Germinal center (tissue), 1 donor: ENCODE data around the gene TELO2.
"Not testable (repeated sequence)": the region's sequence is repeated elsewhere in the genome, so short reads cannot be mapped to it uniquely, and the experiment has no call there.

Experiments used
- DNase-seq: peaks from one replicate; pipeline ENCODE4 v3.0.0; 2012; ENCODE audit warnings: mixed read lengths, low spot score

Gene TELO2

DNA sequence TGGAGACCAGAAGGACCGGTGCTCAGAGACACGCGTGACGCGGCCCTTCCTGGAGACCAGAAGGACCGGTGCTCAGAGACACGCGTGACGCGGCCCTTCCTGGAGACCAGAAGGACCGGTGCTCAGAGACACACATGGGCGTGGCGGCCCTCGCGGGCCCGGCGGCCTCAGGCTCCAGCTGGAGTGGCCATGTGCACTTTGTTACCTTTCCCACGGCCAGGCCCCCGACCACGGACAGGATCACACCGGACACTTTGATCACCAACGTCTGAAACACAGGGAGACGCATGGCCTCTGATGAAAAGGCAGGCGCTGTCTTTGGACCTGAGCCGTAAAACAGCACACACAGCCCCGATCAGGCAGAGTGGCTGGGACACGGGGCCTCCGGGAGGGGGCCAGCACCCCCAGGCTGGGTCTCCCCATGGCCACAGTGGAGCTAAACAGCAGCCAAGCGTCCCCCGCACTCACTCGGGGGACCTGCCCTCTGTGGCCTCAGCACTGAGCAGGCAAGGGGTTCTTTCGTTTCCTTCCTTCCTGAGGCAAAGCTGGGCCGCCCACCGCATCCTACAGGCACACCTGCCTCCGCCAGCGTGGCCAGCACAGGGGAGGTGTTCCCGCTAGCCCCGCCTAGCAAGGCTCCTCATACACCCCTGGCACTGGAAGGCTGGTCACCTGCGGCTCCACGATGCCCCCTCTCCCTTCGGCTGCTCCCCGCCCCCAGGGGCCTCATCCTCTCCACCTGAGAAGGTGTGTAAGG lies 35.5 kb upstream of the TELO2 start:
- DNase-seq = no peak

DNA sequence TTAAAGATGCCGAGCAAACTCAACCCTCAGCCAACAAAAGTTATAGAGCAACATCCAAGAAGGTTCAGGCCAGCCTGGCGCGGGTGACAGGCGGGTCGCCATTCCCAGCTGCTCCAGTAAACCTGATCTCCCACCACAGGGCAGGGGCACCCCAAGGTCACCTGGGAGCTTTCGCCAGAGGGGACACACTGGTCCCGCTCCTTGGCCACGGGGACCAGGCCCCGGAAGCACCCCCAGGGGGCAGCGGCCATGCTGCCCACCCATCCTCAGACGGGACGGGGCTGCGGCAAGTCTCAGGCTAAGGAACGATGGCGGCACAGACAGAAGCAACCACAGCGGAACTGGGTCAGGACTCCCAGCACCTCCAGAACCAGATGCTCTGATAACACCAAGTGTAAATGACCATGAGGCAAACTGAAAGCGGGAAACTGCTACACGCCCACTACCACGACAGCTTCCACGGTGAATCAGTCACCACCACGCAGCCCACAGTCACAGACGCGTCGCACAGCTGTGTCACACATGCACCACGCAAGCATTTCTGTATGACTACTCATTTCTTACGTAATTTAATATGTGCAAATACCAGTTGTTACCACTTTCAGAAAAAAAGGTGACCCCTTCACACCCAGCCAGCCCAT lies 34.7 kb upstream of the TELO2 start:
- no peak for DNase-seq

DNA sequence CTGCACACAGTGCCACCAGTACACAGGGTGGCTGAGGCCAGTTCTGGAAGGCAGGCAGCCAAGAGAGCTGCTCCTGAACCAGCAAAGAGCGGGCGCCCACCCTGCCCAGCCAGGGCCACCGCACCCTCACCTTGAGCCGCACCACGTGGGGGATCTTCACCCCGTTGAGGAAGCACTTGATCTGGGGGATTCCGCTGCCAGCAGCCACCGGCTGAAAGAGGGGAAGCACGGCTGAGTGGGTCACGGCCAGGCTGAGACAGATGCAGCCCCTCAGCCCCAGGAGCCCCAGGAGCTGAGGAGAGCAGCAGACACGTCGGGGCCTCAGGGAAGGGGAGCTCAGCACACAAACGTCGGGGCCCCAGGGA lies 34.2 kb upstream of the TELO2 start:
- DNase-seq = peak; percentile 77

DNA sequence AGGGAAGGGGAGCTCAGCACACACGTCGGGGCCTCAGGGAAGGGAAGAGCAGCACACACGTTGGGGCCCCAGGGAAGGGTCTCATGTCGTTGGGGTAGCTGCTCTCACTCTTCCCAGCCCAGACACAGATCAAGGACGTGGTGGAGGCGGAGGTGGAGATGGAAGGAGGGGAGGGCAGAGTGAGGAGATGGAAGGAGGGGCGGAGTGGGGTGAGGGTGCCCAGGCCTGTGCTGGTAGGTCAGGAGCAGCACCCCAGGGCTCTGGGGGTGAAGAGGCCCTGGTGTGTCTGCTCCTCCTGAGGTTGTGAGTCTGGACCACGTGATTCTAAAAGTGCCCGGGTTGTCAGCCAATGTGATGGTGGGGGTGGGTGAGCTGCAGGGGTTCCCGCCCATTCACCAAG lies 33.2 kb upstream of the TELO2 start:
- no peak for DNase-seq

DNA sequence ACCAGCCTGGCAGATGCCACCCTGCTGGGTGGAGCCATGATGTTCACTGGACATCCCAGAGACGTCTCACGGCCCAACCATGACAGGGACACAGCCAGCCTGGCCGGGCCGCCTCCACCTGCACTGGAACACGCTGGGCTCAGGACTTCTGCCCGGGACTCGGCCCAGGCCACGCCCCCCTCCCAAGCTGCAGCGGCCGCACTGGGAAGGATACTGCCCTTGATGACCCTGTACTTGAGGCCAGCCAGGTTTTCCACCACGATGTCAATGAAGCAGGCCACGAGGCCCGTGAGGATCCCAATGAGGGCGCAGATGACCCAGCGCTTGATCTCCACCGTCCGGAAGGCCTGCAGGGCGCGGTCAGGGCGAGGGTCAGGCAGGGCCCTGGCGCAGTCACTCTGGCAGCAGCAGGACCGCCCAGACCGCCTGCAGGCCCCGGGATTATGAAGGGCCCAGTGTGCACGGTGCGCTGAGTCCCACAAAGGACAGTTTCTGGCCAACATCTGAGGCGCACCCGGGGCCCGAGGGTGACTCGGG lies 32.5 kb upstream of the TELO2 start:
- DNase-seq = no peak

DNA sequence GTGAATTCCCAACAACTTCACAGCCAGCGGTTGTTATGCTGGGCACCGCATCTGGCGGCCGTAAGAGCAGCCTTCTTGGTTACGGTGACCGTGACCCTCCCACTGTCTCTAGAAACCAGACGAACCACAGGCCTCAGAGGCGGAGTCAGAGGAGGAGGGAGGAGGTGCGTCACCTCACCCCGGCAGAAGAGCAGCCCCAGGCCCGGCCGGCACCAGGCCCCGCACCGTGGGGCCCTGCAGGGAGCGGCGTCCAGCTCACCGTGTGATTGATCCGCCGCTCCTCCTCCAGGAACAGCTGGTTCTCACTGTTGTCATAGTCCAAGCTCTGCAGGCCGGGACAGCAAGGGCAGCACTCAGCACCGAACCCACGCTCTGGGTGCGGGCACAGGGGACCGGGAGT lies 32.0 kb upstream of the TELO2 start:
- DNase-seq = no peak

DNA sequence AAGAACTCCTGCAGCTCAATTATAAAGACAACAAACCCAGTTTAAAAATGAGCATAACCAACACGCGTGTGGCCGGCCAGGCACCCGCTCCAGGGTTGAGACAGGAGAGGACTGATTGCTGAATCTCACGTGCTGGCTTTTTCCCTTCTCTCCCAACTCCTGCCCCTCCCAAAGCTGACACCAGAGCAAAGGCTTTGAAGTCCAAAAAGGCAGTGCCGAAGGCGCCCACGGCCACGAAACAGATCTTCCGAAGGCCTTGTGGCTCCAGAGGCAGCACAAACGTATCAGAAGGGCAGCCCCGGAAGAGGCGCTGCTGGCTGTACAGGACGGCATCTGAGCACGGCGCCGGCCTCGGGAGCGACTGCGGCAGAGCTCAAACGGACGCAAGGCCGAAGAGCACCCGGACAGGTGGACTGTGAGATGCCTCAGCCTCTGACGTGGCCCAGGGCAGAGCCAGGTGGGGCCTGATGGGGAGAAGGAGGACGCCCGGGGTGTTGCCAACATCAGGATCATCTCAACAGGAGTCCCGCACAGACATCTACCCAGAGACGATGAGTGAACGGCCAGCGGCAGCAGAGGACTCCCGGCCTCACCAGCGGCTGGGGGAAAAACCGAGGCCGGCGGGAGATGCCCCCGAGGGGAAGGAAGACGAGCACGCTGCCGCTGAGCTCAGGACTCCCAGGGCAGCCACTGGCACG lies 28.8 kb upstream of the TELO2 start:
- no peak for DNase-seq

DNA sequence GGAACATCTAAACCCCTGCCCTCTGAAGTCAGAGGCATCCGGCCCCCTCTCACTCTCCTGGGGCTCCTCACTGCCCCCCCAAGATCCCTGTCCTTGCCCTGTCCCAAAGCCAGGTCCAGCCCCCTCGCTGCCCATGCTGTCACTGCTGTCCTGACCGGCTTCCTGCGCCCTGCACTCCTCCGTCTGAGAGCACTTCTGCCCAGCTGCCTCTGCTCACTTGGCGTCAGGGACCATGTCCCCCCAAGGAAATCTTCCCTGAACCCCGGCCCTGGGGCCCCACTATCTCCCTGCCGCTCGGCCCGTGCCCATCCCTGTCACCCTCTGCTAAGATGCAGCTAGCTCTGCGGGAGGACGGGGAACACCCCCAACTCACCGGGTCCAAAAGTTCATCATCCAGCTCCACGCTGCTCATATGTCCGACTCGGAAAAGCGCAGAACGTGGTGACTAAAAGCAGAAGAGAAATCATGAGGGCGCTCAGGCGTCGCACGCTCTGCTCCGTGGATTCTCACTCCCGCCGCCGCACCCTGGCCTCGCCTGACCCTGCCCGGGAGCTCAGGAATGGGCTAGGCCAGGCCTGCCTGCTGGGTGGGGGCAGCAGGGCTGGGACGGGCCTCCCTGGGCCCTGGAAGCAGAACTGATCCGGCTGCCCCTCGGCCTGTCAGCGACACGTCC lies 28.1 kb upstream of the TELO2 start:
- no peak for DNase-seq

DNA sequence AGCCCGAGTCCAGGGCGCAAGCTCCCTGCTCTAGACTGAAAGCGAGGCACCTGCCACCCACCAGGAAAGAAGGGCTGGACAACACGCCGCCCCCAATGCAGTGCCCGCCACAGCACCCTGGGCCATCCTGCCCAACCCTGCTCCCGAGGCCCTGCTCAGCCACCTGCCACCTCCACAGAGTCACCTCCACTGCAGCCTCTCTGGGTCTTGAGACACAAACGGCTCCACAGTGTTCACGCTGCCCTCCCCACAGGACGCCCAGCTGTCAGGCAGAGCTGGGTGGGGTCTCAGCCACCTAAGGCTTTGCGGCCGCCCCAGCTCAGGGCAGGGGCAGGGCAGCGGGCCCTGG lies 27.6 kb upstream of the TELO2 start:
- no peak for DNase-seq

DNA sequence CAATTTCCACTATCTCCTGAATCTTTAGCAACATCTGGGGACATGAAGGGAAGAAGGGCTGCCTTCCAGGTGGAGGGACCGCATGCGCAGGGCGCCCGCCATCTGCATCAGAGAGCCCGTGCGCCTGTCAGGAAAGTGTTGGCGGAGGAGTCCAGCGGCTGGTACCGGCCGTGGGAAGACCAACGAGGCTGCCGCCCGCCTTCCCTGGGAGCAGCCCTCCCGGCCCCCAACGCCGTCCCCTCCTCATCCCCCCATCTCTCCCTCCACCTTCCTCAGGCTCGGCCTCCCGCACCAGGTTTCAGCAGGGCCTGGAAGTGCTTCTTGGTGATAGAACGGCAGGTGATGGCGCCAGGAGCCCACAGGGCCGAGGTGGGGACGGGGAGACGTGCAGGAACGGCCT lies 27.1 kb upstream of the TELO2 start:
- DNase-seq = no peak

DNA sequence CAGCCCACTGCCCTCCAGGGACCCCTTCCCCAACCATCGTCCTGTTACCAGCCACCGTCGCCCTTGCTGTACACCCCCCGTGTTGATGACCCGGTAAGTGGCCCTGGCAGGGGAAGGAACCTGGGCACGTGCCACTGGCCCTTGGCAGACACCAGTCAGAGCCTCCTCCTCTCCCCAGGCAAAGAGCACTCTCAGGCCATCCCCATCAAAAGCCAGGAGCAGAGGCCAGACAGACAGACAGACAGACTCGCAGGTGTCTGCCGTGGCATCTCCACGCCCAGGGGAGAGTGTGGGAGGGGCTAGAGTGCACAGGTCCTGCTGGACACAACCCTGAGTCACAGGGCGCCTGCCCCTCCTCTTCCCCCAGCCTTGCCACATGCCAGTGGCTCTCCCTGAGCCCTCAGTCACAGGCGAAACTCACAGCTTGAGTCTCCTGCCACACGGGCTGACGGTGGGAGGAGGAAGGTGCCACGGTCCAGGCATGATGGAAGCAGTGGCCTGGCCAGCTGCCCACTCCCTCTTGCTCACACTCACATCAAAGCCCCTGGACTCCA lies 26.1 kb upstream of the TELO2 start:
- no peak for DNase-seq

DNA sequence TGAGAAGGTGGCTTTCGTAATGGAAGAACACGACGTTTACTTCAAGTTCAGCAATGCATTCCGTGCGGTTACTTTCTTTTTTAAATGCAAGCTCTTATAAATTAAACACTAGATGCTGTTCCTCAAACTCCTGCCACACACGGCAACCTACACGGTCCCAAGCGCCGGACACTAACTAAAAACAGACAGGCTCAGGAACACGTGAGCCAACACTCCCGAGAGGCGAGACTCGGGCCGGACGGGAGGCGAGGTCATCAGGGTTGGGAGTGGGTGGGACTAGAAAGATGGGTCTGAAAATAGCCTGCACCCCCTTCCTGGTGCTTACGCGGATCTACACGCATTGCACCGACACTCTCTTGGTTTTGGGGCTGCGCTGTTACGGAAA lies 24.7 kb upstream of the TELO2 start:
- no peak for DNase-seq

DNA sequence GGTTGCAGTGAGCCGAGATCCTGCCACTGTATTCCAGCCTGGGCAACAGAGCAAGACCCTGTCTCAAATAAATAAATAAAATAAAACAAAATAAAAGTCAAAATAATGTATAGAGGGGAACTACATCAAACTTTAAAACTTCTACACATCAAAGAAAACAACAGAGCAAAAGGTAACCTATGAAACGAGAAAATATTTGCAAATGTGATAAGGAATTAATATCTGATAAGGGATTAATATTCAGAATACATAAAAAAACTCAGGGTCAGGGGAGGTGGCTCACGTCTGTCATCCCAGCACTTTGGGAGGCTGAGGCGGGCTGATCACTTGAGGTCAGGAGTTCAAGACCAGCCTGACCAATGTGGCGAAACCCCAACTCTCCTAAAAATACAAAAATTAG lies 24.0 kb upstream of the TELO2 start:
- DNase-seq = not testable (repeated sequence)

DNA sequence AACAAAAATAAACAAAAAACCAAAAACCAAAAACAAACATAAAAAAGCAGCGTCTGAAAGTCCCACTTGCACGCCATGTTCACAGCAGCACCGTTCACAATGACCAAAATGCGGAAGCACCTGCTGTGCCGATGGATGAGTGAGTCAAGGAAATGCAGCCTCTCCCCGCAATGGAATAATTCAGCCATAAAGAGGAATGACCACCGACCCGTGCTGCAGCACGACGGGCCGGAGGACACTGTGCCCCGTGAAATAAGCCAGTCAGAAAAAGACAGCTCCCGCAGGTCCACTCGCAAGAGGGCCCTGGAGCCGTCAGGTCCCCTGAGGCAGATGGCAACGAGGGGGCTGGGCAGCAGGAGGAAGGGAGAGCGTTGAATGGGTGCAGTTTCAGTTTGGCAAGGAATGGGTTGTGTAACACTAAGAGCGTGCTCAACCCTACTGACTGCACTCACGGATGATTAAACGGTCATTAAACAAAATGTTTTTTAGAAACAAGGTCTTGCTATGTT lies 23.4 kb upstream of the TELO2 start:
- no peak for DNase-seq

DNA sequence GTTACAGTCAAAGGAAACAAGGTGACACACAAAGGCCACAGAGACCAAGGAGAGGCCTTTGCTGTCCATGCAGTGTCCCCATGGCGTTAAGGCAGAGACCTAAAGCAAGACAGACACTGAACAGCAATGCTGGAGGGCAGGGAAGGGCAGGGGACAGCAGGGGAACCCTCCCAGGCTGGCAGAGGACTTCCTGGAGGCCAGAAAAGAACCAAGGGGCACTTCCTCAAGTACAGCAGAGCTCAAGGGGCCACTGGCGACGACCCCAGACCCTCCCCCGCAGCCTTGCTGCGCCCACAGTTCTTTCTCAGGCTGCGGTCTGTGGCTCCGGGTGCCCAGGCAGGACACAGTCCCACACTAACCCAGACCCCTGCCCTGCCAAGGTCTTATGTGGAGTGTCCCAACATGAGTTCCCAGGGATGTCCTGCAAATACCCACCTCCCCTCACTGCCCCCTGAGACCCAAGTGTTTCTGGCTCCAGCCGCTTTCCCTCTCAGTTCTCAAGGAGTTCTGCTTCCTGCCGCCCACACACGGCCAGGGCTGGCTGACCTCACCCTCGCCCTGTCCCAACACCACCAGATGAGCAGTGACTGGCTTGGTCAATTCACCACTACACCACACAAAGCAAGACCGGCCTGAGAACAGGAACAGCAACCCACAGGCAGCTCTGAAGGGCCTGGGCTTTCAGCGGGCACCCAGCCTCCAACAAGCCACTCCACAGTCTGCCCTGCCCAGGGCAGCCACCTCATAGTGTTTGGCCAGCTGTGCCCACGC lies 22.5 kb upstream of the TELO2 start:
- no peak for DNase-seq

DNA sequence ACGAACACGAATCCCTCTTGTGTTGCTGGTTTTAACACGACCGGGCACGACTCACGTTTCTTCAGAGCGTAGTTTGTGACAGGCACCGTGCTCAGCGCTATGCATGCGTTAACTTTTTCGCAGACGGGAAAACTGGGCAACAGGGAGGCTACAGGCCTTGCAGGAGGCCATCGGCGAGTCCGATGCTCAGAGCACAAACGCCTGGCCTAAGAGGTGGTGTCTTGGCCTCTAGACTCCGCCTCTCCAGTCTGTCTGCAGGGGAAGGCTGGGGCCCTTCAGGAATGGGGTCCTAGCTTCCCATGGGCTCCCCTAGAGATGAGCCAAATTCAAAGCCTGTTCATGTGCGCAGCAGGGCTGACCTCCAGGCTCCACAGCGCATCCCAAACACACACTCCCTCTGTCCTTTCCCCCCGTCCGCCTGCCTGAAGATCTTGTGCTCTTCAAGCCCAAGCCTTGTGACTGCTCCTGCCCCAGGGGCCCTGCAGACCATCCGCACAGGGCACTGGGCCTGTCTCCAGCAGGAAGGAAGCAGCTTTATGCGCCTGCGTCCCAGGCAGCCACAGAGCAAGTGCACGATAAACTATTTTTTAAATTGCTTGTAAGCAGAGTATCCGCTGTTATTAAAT lies 21.5 kb upstream of the TELO2 start:
- DNase-seq = no peak

DNA sequence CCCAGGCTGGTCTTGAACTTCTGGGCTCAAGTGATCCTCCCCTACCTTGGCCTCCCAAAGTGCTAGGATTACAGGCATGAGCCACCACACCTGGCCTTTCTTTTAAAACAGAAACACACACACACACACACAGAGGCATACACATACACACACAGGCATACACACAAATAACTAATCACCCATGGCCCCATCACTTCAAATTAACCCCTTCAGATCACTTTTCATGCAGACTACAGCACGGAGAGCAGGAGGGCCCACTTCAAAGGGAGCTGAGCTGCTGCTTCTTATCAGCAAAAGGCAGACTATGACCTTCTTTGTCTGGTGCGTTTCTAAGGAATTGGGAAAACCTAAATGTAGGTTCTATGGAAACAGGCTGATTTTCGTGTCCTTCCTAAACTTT lies 20.2 kb upstream of the TELO2 start:
- DNase-seq = no peak

DNA sequence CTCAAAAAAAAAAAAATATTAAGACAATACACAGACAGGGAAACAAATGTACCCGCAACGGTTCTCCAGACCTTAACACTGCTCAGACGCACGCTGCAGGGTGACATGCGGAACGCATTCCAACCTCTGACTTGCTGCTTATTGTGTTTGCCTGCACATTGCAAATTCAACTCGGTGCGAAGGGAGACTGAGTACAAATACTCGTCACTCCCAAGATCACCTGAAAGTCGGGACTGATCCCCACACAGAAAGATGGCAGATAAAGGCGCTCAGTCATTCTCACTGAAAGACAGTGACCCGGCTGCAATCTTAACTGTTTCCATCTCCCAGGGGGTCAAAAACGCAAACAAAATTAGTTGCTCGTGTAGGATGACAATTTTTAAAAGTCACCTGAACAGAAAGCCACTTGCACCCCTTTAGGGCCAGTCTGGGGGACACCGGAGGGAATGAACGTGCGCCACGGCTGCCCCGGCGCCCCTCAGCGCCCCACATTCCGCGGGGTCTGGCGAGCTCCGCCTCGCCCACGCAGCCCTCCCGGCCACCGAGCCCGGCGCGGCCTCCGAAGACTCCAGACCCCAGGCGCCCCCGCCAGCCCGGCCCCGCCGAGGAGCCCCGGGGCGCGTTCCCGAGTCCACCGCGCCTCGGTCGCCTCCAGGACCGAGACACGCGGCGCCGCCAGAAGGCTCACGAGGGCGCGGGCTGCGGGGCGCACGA lies 18.9 kb upstream of the TELO2 start:
- peak; percentile 34 for DNase-seq

DNA sequence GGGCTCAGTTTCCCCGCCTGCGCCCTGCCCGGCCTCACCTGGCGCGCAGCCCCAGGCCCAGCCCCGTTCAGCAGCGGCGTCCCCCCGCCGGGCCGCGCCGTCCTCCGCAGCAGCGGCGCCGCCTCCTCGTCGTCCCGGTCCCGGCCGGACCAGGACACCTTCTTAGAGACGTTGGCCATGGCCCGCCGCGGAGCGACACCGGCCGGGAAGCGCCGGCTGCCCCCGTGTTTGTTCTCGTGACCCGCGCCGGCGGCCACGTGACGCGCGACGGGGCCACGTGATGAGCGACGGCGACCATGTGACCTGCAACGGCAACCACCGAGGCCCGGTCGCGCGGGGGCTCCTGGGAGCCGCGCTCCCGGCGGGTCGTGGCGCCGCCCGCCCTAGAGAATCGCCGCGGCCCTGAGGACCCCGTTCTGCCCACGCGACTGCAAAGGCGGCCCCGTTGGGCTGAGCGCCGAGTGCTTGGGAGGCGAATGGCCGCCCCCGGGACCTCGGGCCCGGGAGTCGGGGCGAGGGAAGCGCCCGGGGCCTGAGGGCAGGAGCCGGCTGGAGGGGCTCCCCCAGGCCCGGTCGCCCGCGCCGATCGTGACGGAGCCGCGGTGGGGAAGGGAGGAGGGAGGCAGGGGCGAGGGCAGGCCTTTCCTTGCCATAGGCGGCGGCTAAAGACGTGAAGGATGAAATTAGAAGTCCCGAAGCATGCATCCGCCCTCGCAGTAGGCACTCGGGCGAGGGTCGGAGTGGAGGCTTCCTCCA lies 18.2 kb upstream of the TELO2 start, which contains the start of gene CLCN7:
Gene CLCN7, minus strand, starts transcription at position 233 of the 756 bp plus-strand sequence. Its CDS starts 54 bp downstream, at position 179.
- peak; percentile 94 for DNase-seq
